CD4-positive, alpha-beta T cell treated with Interferon alpha-2 for 1 hour (primary cell): ENCODE data around the gene PPP5C.

Experiments used
- DNase-seq, 2 donors: peaks; one replicate each; pipeline ENCODE4 v3.0.0-alpha.2; 2020 to 2022

Gene PPP5C

DNA sequence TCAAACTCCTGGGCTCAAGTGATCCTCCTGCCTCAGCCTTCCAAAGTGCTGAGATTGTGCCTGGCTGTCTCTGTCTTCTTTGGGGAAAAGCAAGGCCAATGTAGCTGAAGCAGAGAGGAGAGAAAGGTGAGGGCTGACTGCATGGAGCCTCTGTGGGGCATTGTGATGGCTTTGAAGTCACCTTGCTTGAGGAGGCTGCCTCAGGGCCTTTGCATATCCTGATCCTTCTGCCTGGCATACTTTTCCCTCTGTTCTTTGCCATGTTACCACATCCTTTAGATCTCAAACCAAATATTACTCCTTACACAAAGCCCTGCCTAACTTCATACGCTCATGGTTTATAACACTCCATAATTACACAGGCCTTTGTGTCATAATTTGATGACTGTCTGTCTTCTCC, 9.4 kb upstream of the PPP5C start:
- no peak for DNase-seq

DNA sequence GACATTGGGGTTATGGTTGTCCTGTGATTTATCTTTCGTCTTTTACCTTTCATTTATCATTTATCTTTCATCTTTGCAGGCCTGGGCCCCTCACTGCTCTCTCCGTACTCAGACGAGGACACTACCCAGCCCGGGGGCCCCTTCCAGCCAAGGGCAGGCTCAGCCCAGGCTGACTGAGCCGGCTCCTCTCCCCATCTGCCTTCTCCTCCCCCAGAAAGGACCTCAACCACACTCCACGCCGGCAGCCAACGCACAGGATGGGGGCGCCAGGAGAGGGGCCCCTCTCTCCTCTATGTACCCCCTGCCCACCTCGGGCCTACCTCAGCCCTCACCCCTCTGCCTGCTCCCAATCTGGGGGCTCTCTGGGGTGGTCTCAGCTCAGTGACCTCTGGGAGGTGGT, 7.4 kb upstream of the PPP5C start:
- DNase-seq: no peak

DNA sequence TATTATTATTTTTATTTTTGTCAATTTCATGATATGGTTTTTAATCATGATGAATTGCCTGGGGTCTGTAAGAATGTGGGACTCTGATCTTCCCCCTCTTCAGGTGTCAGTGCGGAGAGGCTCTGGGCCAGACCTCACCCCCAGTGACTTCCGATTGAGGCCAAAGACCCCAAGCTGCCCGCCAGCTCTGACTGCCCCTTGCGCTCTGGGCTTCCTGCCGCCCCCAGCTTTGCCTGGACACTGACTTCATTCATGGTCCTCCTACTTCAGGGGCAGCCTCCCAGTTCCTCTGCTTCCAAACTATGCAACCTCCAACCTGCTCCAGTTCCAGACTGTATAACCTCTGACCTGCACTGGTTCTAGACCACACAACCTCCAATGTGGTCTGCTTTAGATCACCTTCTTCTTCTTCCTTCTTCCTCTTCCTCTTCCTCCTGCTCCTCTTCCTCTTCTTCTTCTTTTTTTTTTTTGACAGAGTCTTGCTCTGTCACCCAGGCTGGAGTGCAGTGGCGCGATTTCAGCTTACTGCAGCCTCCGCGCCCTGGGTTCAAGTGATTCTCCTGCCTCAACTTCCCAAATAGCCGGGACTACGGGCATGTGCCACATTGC, 6.7 kb upstream of the PPP5C start:
- no peak for DNase-seq

GRCh38 chr19:46341937-46342336, 5.0 kb upstream of the PPP5C start:
- no peak for DNase-seq

GRCh38 chr19:46344363-46344762, 2.5 kb upstream of the PPP5C start:
- DNase-seq: no peak

DNA sequence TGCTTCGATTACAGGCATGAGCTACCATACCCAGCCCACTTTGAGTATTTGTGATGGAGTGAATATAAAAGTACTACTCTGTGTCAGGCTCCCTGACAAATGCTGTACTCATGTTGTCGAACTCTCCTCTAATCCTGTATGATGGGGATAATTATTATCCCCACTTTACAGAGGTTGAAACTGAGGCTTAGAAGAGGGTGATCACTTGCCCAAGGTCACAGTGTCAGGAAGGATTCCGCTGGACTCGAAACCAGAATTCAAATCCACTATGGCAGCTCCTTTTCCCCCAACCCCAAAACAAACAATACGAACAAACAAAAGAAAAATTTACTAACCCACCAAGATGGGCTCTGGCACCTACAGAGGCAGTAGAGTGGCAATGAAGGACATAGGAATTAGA, 1.7 kb upstream of the PPP5C start:
- DNase-seq: no peak

- no peak for DNase-seq
Measured at GRCh38 chr19:46347572-46347883, 641 bp downstream of the PPP5C start.

DNA sequence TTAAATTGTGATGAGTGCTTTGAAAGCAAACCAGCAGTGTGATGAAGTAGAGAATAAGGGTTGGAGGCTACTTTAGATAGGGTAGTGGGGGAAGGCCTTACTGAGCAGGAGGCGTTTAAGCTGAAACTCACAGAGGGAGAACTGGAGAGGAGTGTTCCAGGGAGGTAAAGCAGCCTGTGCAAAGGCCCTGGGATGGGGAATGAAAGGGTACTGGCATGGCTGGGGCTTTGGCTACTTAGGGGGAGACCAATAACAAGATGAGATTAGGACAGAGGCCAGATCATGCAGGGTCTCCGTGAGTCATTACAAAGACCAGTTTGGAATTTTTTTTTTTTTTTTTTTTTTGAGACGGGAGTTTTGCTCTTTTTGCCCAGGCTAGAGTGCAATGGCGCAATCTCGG, 1.1 kb downstream of the PPP5C start:
- DNase-seq: no peak

GRCh38 chr19:46349311-46349993, 2.6 kb downstream of the PPP5C start:
- DNase-seq: no peak

DNA sequence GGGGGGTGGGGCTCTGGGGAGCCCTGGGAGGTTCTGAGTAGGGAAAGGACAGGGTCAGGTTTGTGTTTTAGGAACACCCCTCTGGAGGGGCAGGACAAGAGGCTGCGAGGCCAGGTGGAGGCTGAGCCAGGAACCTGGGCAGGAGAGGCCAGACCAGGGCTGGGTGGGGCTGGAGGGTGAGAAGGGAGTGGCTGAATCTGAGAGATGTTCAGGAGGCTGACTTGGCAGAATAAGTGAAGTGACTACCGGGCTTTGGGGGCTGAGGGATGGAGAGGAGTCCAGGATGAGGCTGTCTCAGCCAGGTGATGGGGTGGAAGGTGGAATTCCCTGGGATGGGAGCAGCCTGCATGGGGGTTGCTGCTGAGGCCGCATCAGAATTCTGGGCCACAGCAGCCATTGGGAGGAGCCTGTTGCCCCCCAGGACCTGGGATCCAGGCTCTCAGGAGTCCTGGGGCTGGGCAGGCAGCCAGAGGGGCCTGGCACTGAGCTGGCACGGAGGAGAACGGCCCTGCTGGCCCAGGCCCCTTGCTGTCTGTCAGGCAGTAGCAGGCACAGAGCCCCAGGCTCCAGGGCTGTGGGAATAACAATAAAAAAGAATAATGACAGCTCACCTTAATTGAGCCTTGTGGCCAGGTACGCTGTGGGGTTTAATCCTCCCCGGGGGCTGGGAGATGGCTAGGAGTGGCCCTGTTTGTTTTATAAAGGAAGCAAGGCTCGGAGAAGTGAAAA, 3.3 kb downstream of the PPP5C start:
- DNase-seq: peak in 1 of 2 donors; percentile 44

GRCh38 chr19:46350758-46351159, 3.9 kb downstream of the PPP5C start:
- peak in 1 of 2 donors; percentile 26 for DNase-seq

DNA sequence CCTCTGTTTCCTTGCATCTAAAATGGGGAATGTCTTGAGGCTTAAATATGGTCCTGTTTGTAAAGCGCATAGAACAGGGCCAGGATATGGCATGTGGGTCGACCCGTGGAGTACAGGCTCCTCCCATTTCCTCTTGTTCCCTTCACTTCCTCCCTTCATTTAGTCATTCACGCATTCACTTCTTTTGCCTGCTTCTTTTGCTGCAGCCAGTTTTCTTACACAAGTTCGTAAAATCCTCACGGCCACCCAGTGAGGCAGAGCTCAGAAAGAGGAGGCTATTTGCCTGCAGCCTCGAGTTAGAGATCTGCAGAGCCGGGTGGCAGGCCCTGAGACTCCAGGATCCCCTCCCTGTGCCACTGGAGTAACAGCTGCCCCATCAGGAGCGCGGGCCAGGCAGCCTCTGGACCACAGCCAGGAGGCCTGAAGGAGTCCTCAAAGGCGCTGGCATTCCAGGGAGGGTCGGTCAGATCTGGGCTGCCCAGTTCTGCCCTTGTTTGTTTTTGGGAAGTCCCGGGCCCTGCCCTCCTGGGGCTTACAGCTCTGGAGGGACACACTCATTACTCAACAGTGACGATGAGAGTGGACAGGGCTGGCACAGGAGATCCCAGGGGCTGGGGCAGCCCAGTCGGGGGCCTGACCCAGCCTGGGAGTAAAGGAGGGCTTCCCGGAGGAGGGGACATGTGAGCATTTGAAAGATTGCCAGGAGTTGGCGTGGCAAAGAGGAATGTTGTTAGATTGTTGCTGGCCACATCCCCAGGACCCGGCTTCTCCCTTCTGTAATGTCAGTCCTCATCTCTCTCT, 4.6 kb downstream of the PPP5C start:
- DNase-seq: peak in 1 of 2 donors; percentile 41

DNA sequence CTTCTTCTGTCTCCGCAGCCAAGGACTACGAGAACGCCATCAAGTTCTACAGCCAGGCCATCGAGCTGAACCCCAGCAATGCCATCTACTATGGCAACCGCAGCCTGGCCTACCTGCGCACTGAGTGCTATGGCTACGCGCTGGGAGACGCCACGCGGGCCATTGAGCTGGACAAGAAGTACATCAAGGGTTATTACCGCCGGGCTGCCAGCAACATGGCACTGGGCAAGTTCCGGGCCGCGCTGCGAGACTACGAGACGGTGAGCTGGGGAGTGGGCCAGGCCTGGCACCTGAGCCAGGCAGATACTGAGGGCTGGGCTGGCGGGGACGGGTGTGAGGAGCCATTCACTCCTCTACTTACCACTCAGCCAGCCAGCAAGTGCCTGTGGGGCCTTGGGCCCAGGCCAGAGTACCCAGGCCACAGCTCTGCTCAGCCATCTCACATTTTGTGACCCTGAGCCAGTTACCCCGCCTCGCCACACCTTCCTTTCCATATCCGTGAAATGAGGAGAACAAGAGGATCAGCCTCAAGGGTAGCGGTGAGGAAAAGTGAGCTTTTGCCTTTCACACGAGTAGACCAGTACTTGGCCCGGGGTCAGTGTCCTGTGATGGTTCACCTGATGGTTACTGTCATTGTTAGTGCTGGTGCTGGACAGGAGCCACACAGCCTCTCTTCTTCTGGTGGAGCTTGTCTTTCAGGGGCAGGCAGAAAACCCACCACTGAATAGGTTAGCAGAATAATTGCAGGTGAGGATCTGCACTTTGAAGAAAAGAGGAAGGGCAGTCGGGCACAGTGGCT, 7.0 kb downstream of the PPP5C start:
- DNase-seq: no peak

GRCh38 chr19:46355234-46356148, 8.6 kb downstream of the PPP5C start:
- DNase-seq: no peak

DNA sequence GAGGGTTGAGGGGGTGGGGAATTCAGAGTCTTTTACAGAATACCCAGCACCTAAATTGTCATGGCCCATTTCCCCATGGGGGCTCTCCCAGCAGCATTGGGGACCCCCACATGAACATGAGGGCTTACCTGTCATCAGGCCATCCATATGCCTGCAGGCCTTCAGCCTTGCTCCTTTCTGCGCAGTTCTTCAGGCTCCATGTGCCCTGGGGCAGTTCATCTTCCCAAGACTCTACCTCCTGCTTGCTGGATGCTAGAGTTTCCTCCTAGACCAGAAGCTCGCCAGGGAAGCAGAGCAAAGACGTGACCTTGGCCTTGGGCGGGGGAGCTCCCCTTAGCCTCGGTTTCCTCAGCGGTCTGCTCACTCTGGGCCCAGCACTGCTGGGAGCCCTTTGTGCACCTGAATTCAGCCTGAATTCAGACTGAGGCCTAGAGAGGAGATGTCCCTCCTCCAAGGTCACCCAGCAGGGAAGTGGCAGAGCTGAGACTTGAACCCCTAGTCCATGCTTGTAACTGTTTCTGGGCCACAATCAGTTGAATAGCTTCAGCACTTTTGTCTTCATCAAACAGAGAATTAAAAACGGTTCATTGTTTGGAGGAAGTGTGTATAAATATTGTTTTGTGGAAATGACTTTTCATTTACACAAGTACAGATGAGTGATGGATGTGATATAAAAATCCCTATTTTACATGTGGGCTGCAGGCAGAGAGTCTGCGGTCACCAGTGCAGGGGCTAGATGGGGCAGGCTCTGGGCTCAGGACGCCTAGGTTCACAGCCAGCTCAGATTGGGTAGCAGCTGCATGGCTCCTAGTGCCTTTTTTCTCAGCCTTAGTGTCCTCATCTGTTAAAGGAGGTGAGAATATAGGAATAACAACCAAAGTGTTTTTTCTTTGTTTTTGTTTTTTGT, 9.5 kb downstream of the PPP5C start:
- DNase-seq: no peak

- DNase-seq: no peak
Measured at GRCh38 chr19:46357846-46358583, 11.1 kb downstream of the PPP5C start.

DNA sequence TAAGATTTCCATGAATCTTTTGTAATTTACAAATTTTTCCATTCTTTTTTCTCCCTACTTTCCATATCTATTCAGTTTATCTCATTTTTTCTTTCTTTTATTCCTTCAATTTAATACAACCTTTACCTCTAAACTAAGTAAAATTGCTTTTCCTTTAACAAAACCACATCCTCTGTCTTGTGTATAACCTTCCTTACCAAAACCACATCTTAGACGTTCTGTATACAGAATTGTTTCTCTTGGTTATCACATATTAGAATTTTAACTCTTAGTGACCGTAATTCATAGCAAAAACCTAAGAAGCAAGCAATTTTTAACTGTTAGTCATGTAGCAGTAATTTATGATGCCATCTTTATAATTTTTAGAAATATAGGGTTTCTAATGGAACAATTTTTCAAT, 15.0 kb downstream of the PPP5C start:
- peak in 1 of 2 donors; percentile 51 for DNase-seq

- no peak for DNase-seq
Measured at GRCh38 chr19:46364359-46364758, 17.5 kb downstream of the PPP5C start.

GRCh38 chr19:46365561-46365960, 18.7 kb downstream of the PPP5C start:
- no peak for DNase-seq
